Measurements from ENCODE around the gene VRK1.

- no peak for TF ChIP-seq CTCF (IDR thresholded peaks at IDR 0.05)
- no peak for TF ChIP-seq POLR2A (IDR thresholded peaks at IDR 0.05)
- TF ChIP-seq EP300 (IDR thresholded peaks at IDR 0.05), result no peak
- no peak for TF ChIP-seq POLR2AphosphoS5 (IDR thresholded peaks at IDR 0.05)
These were observed 6.5 kb upstream of the VRK1 start for GRCh38 chr14:96790706-96791105.

Data from suprapubic skin (tissue), 4 donors.